Stimulated activated CD8-positive, alpha-beta memory T cell treated with anti-CD3 and anti-CD28 coated beads, Interleukin-4, amount 100 ng/mL, for 24 hours (primary cell): Measurements from ENCODE around the gene EVL.

Source experiments
- DNase-seq: peaks from one replicate; pipeline ENCODE4 v3.0.0-alpha.2; 2020; ENCODE audit warnings: low read depth

Gene EVL

GRCh38 chr14:100109594-100109955 is 44.4 kb downstream of the EVL start:
- DNase-seq = no peak

GRCh38 chr14:100110816-100111215 is 45.6 kb downstream of the EVL start:
- DNase-seq = no peak

GRCh38 chr14:100111931-100112704 is 46.9 kb downstream of the EVL start:
- DNase-seq = no peak

DNA sequence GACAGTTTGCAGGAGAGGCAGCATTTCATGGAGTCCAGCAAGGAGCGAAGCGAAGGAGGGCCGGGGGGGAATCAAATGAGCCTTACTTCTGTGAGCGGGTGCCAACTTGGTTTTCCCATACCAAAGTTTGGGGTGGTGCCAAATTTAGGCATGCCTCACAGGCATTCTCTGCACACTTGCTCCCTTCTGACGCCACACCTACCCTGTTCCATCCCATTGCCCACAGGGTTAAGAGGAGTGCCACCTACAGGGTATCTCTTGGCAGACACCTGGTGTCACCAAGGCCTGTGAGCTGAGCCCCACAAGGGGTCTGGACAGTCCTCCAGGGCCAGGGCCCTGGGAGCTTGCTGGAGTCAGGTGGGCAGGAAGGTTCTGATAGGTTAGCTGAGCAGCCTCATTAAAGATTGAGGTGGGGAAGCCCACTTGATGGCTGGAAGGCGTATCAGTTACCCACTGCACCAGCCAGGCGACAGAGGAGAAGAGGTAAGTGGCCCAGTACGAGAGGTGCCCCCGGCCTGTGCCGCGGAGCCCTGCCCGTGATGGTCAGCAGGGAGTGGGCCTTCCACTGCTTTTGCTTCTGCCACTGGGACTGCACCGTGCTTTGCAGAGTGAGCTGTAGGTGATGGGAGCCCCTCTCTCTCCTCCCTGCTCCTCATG is 49.0 kb downstream of the EVL start:
- no peak for DNase-seq

DNA sequence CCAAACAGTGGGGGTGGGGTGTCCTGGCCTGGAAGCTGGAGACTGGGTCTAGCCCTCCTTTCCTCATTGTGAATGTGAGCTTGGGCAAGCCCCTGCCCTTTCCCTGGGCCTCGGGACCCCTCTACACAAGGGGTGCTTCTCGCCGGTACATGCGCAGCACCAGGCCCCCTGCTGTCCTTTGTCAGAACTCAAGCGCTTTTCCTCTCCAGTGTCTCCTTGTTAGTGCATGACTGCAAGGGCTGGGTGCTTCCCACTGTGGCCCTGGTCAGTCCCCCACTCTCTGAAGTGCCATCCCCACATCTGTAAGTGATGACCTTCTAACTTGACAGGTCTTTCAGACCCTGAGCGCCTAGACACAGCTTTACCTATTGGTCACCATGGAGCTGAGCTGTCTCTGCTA is 50.0 kb downstream of the EVL start:
- DNase-seq = no peak

DNA sequence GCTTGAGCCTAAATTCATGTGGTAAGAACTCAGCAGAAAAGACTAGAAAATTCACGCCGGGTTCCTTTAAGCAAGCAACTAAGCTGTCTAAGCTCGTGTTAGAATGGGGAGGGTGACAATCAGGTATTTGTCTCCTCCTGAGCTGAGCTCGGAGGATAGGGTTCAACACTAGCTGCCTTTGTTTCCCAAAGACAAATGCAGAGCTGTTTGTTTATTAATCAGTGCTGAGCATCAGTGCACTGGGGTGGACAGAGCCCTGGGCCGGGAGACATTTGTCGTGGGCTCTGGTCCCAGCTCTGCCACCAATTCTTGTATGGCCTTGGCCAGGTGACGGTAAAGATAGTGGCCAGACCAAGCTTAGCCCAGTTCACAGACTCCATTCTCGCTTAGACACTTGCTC is 50.5 kb downstream of the EVL start:
- DNase-seq = no peak

- DNase-seq = no peak
These were observed 50.9 kb downstream of the EVL start for GRCh38 chr14:100116134-100116533.

- no peak for DNase-seq
These were observed 51.8 kb downstream of the EVL start for GRCh38 chr14:100117026-100117425.

DNA sequence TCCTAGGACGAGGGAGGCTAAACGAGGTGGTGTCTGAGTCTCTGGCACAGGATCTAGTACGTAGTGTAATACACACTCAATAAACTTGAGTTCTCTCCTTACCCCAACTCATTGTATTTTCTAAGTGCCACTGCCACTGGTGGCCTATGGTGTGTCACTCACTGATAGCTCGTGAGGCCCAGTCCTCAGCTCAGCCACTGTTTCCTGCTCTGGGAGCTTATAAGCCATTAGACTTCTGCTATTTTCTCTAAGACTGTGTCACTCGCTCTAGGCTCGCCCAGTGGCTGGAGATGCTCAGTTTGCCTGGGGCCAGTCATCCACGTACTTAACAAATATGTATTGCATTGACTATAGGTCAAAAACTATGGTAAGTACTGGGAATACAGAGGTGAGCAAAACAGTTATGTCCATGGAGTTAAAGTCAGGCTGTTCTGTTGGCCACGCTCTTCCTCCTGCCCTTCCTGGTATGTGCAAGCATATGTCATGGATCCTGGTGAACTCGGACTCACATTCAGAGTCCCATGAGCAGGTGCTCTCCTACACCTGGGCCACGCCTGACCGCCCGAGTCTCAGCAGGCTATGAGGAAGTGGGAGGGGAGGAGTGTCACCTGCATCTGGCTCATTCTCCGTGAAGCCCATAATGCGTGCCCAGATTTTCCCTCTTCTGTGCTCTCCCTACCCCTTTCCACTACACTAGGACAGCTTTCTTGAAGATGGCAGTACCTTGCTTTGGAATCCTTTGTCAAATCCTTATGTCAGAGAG is 52.6 kb downstream of the EVL start:
- no peak for DNase-seq

DNA sequence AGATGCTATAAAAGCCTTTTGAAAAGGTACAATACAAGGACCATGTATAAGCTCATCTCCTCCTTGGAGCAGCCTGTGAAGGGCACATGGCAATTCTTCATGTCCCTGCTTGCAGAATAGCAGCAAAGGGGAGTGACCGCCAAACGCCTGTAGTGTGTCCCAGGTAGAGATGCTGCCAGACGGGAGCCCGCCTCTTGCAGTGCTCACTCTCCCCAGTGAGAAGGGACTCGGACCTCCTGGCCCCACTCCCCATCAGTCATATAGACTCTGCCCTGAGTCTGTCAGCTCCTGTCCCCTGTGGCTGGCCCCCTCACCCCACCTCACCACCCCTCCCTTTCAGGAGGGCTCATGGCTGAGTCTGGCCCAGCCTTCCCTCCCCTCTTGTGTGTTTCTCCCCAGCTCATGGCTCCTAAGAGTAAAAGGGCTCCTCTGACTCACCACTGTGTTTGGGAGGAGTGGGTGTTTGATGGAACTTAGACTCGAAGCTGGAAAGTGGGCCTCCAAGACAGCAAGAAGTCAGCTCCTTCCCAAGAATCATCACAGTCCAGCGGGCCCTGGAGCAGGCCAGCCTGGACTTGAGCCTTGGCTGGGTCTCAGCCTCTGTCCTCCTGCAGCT is 53.3 kb downstream of the EVL start:
- DNase-seq = no peak

DNA sequence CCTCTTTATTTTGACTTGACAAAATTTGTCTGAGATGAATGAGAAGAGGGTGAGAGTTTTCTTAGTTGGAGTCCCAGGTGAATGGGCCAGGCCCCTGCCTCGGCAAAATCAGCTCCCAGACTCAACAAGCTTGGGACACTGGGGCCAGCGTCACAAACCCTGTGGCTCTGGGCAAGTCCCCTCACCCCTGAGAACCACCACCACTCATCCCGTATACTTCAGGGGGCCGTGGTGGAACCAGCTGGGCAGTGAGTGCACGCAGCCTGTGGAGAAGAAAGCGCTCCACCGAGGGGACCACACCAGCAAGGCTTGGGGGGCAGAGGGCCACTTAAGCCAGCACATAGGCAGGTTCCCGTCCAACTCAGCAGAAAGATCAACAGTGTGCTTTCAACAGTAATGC is 54.0 kb downstream of the EVL start:
- DNase-seq = no peak

- no peak for DNase-seq
These were observed 55.5 kb downstream of the EVL start for GRCh38 chr14:100120522-100121269.

DNA sequence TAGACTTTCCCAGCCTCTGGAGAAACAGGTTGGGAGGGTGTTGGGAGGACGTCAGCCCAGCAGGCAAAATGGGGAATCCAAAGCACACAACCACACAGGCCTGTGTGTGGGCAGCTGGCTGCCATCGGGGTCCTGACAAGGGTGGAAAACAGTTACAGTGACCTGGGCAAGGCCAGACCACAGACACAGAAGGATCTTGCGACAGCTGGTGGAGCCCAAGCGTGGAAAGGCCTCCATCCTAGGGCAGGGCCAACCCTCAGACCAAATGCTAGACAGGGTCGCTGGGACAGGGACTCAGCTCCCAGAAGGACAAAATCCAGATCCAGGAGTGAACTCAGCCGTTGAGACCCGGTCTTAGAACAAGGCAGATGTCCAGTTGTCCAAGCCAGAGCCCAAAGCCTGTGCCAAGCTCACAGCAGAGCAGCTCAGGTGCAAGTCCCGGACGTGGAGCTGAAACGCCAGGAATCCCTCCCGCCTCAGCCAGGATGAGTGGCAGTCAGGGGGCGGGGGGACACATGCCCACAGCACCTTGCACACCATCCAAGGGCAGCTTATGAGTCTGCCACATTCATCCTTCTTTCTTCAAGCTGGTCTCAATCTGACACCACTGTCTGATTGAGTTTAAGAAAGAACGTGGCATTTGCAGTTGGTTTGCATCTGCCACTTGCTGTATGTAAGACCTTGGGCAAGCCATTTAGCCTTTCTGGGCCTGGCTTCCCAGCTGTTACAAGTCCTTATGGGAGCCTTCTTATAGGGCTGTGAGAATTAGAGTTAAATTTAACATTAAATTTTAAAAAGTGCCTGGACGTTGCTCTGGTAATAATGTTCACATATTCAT is 56.6 kb downstream of the EVL start:
- DNase-seq = no peak

- no peak for DNase-seq
These were observed 57.4 kb downstream of the EVL start for GRCh38 chr14:100122481-100123223.

- no peak for DNase-seq
These were observed 58.4 kb downstream of the EVL start for GRCh38 chr14:100123618-100124017.

- no peak for DNase-seq
These were observed 59.4 kb downstream of the EVL start for GRCh38 chr14:100124551-100125088.

DNA sequence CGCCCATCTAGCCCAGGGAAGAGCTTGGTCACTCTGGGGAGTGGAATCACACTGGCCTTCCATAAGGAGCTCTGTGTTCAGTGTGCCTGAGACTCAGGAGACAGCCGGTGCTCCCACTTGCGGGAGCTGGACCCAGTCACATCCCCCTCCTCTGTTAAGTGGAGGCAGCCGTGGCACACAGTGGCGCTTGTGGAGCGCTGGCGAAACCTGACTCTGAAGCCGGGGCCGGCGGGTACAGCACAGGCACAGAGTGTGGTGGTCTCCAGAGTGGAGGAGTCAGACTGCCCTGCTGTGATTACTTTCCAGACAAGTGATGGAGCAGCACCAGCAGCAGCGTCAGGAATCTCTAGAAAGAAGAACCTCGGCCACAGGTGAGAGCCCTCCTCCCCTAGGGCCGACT is 61.2 kb downstream of the EVL start:
- DNase-seq = no peak

DNA sequence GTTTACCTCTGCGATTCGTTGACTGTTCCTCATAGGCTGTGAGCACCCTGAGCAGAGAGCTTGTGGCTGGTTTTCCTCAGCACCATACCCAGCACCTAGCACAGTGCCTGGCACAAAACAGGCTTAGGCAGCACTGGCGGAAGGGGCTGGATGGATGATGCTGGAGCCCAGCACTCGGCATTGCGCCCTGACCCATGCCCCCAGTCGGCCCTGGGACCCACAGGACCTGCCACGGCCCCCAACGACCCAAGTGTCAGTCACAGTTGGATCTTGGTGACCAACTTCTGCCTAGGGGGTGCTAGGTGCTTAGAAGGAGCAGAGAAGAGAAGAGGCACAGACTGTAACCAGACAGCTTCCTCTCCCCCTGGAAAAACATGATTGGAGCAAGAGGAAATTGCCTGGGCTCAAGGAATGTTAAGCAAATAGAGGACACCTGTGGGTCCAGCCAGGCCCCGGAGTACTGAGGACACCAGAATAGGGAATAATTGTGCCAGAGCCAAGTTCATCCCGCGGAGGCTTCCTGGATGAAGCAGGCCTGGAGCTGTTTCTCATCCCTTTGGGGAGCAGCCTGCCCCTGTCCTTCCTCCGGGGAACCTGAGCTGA is 62.7 kb downstream of the EVL start:
- no peak for DNase-seq

GRCh38 chr14:100128688-100129087 is 63.5 kb downstream of the EVL start:
- no peak for DNase-seq

- no peak for DNase-seq
These were observed 64.0 kb downstream of the EVL start for GRCh38 chr14:100129161-100129589.
